RWPE2 (cell line): ENCODE results near the gene BAIAP2L2.

ENCODE experiments used
- ATAC-seq: fragments of 200-7000 bp; cut with Tn5 transposase; 3 replicates; pipeline ENCODE4 v1.9.1; 2021; ENCODE audit warnings: low read depth
- DNase-seq: peaks from one replicate; pipeline ENCODE4 v3.0.0-alpha.2; 2020; ENCODE audit warnings: low spot score
- H3K27ac ChIP-seq: fragments of 450-650 bp; 2 replicates; pipeline ENCODE4 v1.5.1; 2017; ENCODE audit warnings: mild to moderate bottlenecking; ENCODE audit not compliant: poor library complexity, severe bottlenecking
- H3K27me3 ChIP-seq: fragments of 250-450 bp; sonication (Bioruptor Pico); 2 replicates; pipeline ENCODE4 v1.5.1; 2021; ENCODE audit warnings: mild to moderate bottlenecking, moderate library complexity; ENCODE audit not compliant: insufficient read depth, poor library complexity, severe bottlenecking
- H3K36me3 ChIP-seq: fragments of 250-450 bp; sonication (Bioruptor Pico); 2 replicates; pipeline ENCODE4 v1.5.1; 2020; ENCODE audit warnings: low read depth, mild to moderate bottlenecking, moderate library complexity
- H3K4me1 ChIP-seq: fragments of 250-450 bp; sonication (Bioruptor Pico); 2 replicates; pipeline ENCODE4 v1.5.1; 2021; ENCODE audit warnings: mild to moderate bottlenecking, moderate library complexity; ENCODE audit not compliant: insufficient read depth, poor library complexity, severe bottlenecking
- H3K4me3 ChIP-seq: fragments of 250-450 bp; sonication (Bioruptor Pico); 2 replicates; pipeline ENCODE4 v1.5.1; 2021; ENCODE audit warnings: mild to moderate bottlenecking, moderate library complexity; ENCODE audit not compliant: severe bottlenecking
- H3K9me3 ChIP-seq: fragments of 250-450 bp; sonication (Bioruptor Pico); 2 replicates; pipeline ENCODE4 v1.5.1; 2021; ENCODE audit warnings: mild to moderate bottlenecking, moderate library complexity; ENCODE audit not compliant: severe bottlenecking
- CTCF ChIP-seq: fragments of 450-650 bp; IDR thresholded peaks from one replicate; pipeline ENCODE4 v1.5.1; 2017; ENCODE audit warnings: mild to moderate bottlenecking, moderate library complexity; ENCODE audit not compliant: poor library complexity, severe bottlenecking

Gene BAIAP2L2

GRCh38 chr22:38131399-38131798, 20.9 kb upstream of the BAIAP2L2 start:
- H3K4me3 ChIP-seq = no peak overlapping the region
- peaks cover 11% of the 10 kb centered on the region for H3K4me1 ChIP-seq
- ATAC-seq (no peak), DNase-seq (no peak)
- no peaks in the 10 kb centered on the region for H3K27me3 ChIP-seq
- no peaks in the 10 kb centered on the region for H3K36me3 ChIP-seq
- no peak for TF ChIP-seq CTCF
- no peak overlapping the region for H3K27ac ChIP-seq
- no peaks in the 10 kb centered on the region for H3K9me3 ChIP-seq

GRCh38 chr22:38129856-38130255, 19.4 kb upstream of the BAIAP2L2 start:
- no peaks in the 10 kb centered on the region for H3K27me3 ChIP-seq
- no peak for TF ChIP-seq CTCF
- H3K9me3 ChIP-seq = no peaks in the 10 kb centered on the region
- no peaks in the 10 kb centered on the region for H3K4me1 ChIP-seq
- no peak for ATAC-seq
- H3K27ac ChIP-seq = no peak overlapping the region
- H3K36me3 ChIP-seq = no peaks in the 10 kb centered on the region
- no peak for DNase-seq
- H3K4me3 ChIP-seq = no peak overlapping the region

GRCh38 chr22:38129021-38129420, 18.5 kb upstream of the BAIAP2L2 start:
- H3K4me1 ChIP-seq = peaks cover 7% of the 10 kb centered on the region
- H3K36me3 ChIP-seq = no peaks in the 10 kb centered on the region
- H3K27ac ChIP-seq = no peak overlapping the region
- H3K9me3 ChIP-seq = no peaks in the 10 kb centered on the region
- no peak for TF ChIP-seq CTCF
- no peak overlapping the region for H3K4me3 ChIP-seq
- DNase-seq = no peak
- ATAC-seq = no peak
- no peaks in the 10 kb centered on the region for H3K27me3 ChIP-seq

GRCh38 chr22:38127869-38128268, 17.4 kb upstream of the BAIAP2L2 start:
- peaks cover 9% of the 10 kb centered on the region for H3K4me1 ChIP-seq
- H3K36me3 ChIP-seq = no peaks in the 10 kb centered on the region
- TF ChIP-seq CTCF = no peak
- DNase-seq (no peak), ATAC-seq (no peak)
- no peaks in the 10 kb centered on the region for H3K9me3 ChIP-seq
- no peak overlapping the region for H3K4me3 ChIP-seq
- no peak overlapping the region for H3K27ac ChIP-seq
- no peaks in the 10 kb centered on the region for H3K27me3 ChIP-seq

- no peaks in the 10 kb centered on the region for H3K9me3 ChIP-seq
- H3K27ac ChIP-seq = no peak overlapping the region
- no peak overlapping the region for H3K4me3 ChIP-seq
- no peaks in the 10 kb centered on the region for H3K36me3 ChIP-seq
- DNase-seq (no peak), ATAC-seq (no peak)
- no peaks in the 10 kb centered on the region for H3K27me3 ChIP-seq
- TF ChIP-seq CTCF = no peak
- H3K4me1 ChIP-seq = peaks cover 9% of the 10 kb centered on the region
These were observed 16.6 kb upstream of the BAIAP2L2 start for GRCh38 chr22:38126928-38127668.
